Stimulated activated CD8-positive, alpha-beta memory T cell treated with anti-CD3 and anti-CD28 coated beads, Interleukin-7, amount 100 ng/mL, for 4 hours (primary cell): ENCODE results near the gene SNAP91.
"Not testable (repeated sequence)": the region's sequence is repeated elsewhere in the genome, so short reads cannot be mapped to it uniquely, and the experiment has no call there.

Source experiments
- DNase-seq, 2 donors: peaks; one replicate each; pipeline ENCODE4 v3.0.0-alpha.2; 2020; ENCODE audit warnings: low read depth in 2 of 2

The SNAP91 gene

GRCh38 chr6:83633149-83633548, 75.8 kb downstream of the SNAP91 start:
- no peak for DNase-seq

DNA sequence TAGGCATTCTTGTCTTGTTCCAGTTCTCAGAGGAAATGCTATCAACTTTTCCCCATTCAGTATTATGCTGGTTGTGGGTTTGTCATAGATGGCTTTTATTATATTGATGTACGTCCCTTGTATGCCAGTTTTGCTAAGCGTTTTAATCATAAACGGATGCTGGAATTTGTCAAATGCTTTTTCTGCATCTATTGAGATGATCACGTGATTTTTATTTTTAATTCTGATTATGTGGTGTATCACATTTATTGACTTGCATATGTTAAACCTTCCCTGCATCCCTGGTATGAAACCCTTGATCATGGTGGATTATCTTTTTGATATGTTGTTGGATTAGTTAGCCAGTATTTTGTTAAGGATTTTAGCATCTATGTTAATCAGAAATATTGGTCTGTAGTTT, 79.0 kb downstream of the SNAP91 start:
- DNase-seq, result not testable (repeated sequence)

DNA sequence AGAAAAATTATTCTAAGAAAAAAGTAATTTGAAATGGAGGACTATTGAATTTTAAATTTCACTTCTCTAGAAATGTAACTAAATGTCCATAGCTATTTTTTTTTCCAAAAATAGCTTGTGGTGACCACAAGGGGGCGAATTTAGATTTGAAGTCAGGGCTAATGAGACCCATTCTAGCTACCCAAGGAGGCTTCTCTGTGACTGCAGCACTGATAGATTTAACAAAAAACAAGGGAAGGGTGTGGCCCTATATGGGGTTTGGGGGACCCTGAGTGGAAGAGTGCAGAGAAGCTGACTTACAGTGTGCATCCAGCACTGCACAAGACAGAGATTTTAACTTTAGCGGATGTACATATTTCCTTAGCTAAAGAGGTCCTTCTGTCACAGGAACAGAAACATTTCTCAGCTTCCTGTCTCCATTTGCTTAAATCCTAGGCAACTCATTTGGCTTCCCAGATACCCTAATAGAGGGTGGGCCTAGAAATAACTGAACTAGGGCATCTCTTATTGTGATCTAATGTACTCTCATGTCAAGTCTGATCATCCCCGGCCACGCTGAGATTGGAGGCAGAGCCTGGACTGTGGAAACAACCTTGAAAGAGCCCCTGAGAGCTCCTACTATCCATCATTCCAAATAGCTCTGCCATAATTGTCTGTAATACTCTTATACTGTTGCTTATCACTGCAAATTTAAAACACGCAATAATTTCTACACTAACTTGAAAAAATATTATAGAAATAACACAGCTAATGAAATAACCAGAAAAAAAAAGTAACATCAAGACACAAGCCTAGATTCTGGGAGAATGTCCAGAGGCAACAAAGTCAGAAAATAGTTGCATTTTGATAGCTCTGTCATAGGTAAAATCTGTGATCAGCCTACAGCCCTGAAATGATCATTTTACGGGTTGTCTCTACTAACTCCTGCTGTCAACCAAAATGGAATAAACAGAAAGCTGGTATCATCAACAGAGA, 93.6 kb downstream of the SNAP91 start:
- no peak for DNase-seq

DNA sequence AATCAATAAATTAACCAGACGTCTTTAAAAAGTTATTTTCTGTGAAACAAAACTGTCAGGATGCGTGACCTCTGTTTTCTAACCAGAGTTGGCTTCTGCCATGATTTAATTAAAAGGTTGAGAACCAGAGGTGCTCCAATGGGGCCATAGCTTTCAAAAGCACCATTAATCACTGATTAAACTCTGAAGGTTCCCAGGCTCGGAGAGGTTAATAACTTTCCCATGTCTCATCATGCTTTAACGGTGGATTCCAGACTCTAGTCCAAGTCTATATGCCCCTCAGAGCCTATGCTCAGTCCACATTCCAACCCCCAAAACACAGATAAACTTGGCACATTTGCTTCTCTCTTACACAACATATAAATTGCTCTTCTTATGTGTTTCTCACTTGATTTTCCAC, 95.5 kb downstream of the SNAP91 start:
- no peak for DNase-seq

GRCh38 chr6:83609248-83609647, 99.7 kb downstream of the SNAP91 start:
- DNase-seq, result no peak

DNA sequence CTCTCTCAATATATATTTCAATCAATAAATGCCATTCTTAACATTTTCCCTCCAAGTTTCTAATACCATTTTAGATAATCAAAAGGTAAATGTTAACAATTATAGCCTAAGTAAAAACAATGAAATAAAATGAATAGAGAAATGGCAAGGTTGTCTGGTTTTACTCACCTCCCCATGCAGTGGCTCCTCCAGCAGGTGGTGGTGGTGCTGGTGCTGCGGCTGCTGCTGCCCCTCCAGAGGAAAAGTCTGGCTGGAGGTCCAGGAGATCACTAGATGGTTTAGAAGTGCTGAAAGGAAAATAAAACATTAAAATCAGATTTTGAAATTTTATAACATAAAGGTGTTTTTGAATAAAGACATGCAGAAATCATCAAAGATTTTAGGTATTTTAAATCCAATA, 103.4 kb downstream of the SNAP91 start:
- no peak for DNase-seq

DNA sequence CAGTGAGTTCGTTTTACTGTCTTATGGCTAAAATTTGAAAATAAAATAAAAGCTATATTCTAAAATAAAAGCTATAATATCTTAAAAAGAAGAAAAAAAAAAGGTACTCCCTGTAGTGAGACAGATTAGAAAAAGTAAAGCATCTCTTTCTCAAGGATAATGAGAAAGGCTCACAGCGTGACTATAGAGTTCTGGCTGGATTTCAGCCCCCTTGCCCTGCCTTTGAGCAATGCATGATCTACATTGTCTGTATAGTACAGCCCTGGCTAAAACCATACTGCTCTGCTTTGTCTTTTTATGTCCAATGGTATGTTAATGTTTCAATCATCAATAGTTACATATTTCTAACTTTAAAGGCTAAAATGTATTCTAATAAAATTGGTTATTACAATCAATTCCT, 105.3 kb downstream of the SNAP91 start:
- DNase-seq, result no peak

DNA sequence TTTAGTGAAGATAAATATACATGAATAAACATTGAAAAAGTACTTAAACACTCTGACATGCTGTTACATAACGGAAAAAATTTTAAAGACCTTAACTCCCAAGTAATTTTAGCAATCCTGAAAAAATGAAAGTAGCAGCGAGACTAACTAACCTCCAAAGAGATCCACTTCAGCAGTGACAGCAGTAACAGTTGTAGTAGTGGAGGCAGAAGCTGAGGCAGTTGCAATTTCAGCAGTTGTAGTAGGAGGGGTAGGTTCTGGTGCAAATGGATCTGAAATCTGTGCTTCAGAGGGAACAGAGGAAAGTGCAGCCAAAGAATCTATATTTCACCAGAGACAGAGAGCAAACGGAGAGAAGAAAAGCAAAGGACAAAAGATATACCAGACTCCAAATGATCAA, 107.8 kb downstream of the SNAP91 start:
- no peak for DNase-seq

- no peak for DNase-seq
Measured at GRCh38 chr6:83600459-83600858, 108.4 kb downstream of the SNAP91 start.

DNA sequence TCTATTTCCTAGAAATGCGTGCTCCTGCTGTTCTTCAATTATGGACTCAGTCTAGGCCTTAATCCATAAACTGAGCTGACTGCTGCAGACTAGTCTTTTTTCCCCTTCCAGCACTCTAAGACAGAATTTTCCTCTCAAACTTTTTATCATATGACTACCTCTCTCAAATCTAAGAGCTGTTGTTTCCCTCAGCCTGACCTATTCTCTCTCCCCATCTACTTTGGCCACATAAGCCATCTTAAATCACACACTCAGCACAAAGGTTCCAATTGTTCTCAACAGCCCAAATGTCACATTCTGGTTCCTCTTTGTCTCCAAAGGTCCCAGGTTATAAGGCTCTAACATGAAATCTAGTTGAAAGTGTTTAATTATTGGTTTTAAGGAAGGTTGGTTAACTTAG, 111.4 kb downstream of the SNAP91 start:
- no peak for DNase-seq

- DNase-seq, result no peak
Measured at GRCh38 chr6:83597051-83597450, 111.8 kb downstream of the SNAP91 start.

DNA sequence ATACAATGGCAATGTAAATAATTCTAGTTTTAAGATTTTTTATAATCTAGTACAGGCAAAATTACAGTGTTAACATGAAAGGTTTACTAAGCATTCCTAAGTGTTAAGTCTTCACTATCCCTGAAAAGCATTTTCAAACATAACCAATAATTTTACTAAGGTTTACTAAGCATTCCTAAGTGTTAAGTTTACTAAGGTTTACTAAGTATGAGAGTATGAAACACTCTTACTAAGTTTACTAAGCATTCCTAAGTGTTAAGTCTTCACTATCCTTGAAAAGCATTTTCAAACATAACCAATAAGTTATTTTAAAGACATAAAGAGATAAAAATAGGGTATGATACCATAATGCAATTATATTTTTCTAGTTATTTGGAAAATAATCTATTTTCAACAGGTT, 114.0 kb downstream of the SNAP91 start:
- no peak for DNase-seq

GRCh38 chr6:83593395-83593785, 115.5 kb downstream of the SNAP91 start:
- no peak for DNase-seq

- DNase-seq, result no peak
Measured at GRCh38 chr6:83592770-83593394, 116.0 kb downstream of the SNAP91 start.

GRCh38 chr6:83590416-83590815, 118.5 kb downstream of the SNAP91 start:
- DNase-seq, result no peak

DNA sequence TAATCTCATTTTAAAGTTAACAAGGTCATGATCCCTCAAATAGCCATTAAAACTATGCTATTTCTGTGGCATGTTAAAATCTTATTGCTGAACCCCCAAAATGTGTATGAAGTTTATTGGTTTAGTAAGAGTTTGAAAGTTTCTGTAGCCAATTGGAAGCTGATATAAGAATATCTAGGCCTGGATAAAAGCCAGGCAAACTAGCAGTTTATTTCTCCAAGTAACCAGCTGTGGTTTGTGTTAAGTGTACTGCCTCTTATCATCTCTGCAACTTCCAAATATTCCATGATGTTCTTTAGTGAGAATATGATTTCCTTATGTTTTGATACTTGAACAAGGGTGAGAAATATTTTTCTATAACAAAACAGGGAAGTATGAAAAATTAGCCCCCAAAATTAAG, 119.8 kb downstream of the SNAP91 start:
- no peak for DNase-seq

- DNase-seq, result no peak
Measured at GRCh38 chr6:83578057-83578456, 130.8 kb downstream of the SNAP91 start.

GRCh38 chr6:83574783-83575182, 134.1 kb downstream of the SNAP91 start:
- no peak for DNase-seq

DNA sequence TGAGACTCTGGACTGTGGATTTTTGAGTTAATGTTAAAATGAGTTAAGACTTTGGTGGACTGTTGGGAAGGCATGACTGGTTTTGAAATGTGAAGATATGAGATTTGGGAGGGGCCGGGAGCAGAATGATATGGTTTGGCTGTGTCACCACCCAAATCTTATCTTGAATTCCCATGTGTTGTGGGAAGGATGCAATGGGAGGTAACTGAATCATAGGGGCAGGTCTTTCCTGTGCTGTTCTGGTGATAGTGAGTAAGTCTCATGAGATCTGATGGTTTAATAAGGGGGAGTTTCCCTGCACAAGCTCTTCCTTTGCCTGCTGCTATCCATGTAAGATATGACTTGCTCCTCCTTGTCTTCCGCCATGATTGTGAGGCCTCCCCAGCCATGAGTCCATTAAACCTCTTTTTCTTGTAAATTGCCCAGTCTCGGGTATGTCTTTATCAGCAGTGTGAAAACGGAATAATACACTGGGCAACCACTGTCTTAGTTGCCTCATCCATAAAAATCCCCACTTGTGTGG, 137.2 kb downstream of the SNAP91 start:
- not testable (repeated sequence) for DNase-seq

DNA sequence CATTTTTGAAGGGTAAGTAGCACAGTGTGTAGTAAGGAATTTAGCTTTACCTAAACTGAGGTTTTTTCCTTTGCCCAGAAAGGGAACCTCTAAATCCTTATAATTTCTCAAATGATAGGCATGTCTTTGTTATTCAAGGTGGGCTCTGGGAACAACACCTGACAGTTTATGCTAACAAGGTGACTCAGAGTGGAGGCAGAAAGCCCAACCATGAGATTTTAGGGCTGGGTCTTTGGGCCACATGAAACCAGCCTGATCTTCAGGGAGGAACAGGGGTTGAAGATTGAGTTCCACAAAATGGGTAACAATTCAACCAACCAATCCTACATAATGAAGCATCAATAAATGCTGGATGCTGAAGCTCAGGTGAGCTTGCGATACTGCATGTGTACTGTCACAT, 149.9 kb downstream of the SNAP91 start:
- no peak for DNase-seq

GRCh38 chr6:83556871-83557270, 152.0 kb downstream of the SNAP91 start:
- DNase-seq, result no peak

- not testable (repeated sequence) for DNase-seq
Measured at GRCh38 chr6:83551748-83552147, 157.2 kb downstream of the SNAP91 start.

GRCh38 chr6:83550482-83550881, 158.4 kb downstream of the SNAP91 start:
- DNase-seq, result not testable (repeated sequence)
